ENCODE data around the gene OR1B1. TPM values are rescaled to one million over a fixed set of nuclear protein-coding genes. Genes with fewer than 3 reads are reported as not detected.

Gene OR1B1
- total RNA-seq, 1 experiment from 2014 or later: not detected

DNA sequence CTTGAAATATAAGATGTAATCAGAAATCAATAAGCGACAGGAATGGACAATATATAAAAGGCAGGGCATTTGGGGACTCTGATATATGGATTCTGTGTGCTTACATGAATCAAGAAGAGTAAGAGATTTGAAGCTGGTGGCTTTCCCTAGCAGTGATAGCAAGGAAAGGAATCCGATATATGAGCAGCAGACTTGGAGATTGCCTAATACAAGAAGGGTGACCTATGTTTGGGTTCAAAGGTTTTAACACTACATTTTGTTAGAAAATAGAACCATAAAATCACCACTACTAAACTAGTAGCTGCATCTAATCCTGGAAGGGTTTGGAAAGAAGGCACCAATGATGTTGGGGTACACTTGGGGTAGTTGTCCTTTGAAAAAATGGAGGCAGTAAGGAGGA, 15.1 kb upstream of the OR1B1 start:
- no TSS peak for BruUV-seq (replicated peaks)
- intact Hi-C loops (cut with micrococcal nuclease; ENCODE audit: unreplicated experiment): no loop called here
- Histone ChIP-seq H3K79me2 (ENCODE audit: low read depth) (no peaks in the 10 kb centered on the region), H3K4me2 (no peak overlapping the region), H3K4me3 (no peak overlapping the region), H3K9me2 (ENCODE audit: insufficient read depth) (no peaks in the 10 kb centered on the region), H2AFZ (no peak overlapping the region), H3K27ac (no peak overlapping the region), H3F3A (ENCODE audit: insufficient read depth, low read depth) (no peaks in the 10 kb centered on the region), H3K4me1 (replicated peaks; ENCODE audit: insufficient read depth) (no peaks in the 10 kb centered on the region), H3K36me3 (ENCODE audit: low read depth) (no peaks in the 10 kb centered on the region), H3K27me3 (ENCODE audit: insufficient read depth, low read depth) (peaks cover 19% of the 10 kb centered on the region), H3K9me3 (ENCODE audit: insufficient read depth, low read depth) (no peaks in the 10 kb centered on the region), H4K20me1 (ENCODE audit: insufficient read depth) (no peaks in the 10 kb centered on the region)
- ChIA-PET CTCF (no interaction called here), POLR2A (ENCODE audit: unreplicated experiment) (no interaction called here)
- DNase-seq: no peak
- no peak for TF ChIP-seq EZH2 (IDR thresholded peaks at IDR 0.05; ENCODE audit: low read depth)
- TF ChIP-seq, protein P1, sequence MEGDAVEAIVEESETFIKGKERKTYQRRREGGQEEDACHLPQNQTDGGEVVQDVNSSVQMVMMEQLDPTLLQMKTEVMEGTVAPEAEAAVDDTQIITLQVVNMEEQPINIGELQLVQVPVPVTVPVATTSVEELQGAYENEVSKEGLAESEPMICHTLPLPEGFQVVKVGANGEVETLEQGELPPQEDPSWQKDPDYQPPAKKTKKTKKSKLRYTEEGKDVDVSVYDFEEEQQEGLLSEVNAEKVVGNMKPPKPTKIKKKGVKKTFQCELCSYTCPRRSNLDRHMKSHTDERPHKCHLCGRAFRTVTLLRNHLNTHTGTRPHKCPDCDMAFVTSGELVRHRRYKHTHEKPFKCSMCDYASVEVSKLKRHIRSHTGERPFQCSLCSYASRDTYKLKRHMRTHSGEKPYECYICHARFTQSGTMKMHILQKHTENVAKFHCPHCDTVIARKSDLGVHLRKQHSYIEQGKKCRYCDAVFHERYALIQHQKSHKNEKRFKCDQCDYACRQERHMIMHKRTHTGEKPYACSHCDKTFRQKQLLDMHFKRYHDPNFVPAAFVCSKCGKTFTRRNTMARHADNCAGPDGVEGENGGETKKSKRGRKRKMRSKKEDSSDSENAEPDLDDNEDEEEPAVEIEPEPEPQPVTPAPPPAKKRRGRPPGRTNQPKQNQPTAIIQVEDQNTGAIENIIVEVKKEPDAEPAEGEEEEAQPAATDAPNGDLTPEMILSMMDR (conservative IDR thresholded peaks at IDR 0.05): no peak

DNA sequence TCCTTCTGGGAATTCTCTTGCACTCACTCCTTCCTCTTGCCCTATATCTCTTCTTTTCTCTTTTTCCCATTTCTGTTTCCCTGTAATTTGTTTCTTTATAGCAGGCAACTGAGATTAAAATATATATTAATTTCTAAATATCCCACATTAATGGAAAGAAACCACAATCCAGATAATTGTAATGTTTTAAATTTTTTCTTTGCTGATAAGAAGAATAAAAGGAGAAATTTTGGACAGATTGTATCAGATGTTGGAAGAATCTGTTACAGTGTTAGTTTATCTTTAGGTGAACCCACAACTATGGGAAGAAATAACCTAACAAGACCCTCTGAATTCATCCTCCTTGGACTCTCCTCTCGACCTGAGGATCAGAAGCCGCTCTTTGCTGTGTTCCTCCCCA, 4.0 kb upstream of the OR1B1 start, which contains the start of gene OR1L1:
Gene OR1L1 (plus strand): TSS at position 301 of the 400 bp plus-strand sequence. CDS start 0 bp downstream, at position 301.
- no peak for DNase-seq
- H3K27ac ChIP-seq: no peak within 1 kb of the TSS
- intact Hi-C loops (cut with micrococcal nuclease; ENCODE audit: unreplicated experiment): no loop called here
- H4K20me1 ChIP-seq (ENCODE audit: insufficient read depth): no peaks in the 10 kb centered on the region
- H3K27me3 ChIP-seq (ENCODE audit: insufficient read depth, low read depth): peaks cover 12% of the 10 kb centered on the region; the same call in 1 of the 2 replicates
- ChIA-PET POLR2A (ENCODE audit: unreplicated experiment) (no interaction called here), CTCF (no interaction called here)
- H3K4me2 ChIP-seq: no peak within 1 kb of the TSS
- no TSS peak for BruUV-seq (replicated peaks)
- H3K9me2 ChIP-seq (ENCODE audit: insufficient read depth): no peaks in the 10 kb centered on the region
- no peak within 1 kb of the TSS for H2AFZ ChIP-seq
- no peaks in the 10 kb centered on the region for H3K79me2 ChIP-seq (ENCODE audit: low read depth)
- no peaks in the 10 kb centered on the region for H3K9me3 ChIP-seq (ENCODE audit: insufficient read depth, low read depth)
- no peaks in the 10 kb centered on the region for H3K4me1 ChIP-seq (replicated peaks; ENCODE audit: insufficient read depth)
- H3K4me3 ChIP-seq: no peak within 1 kb of the TSS
- TF ChIP-seq EZH2 (IDR thresholded peaks at IDR 0.05; ENCODE audit: low read depth): no peak
- TF ChIP-seq, protein P1 (conservative IDR thresholded peaks at IDR 0.05): no peak
- no peaks in the 10 kb centered on the region for H3F3A ChIP-seq (ENCODE audit: insufficient read depth, low read depth)
- no peaks in the 10 kb centered on the region for H3K36me3 ChIP-seq (ENCODE audit: low read depth)

DNA sequence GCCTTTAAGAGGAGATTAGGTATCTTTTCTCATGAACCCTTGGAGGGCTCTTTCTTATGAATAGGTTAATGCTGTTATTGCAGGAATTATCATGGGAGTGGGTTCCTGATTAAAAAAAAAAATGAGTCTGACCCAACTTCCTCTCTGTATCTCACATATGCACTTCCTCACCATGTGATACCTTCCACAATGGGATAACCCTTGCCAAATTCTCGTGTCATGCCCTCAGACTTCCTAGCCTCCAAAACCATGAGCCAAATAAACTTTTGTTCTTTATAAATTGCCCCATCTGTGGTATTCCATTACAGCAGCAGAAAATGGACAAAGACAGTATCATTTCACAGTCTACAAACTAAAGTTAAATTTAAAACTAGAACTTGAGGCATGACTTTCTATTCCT, 1.0 kb downstream of the OR1B1 start:
- H3K4me3 ChIP-seq: no peak overlapping the region
- ChIA-PET CTCF (no interaction called here), POLR2A (ENCODE audit: unreplicated experiment) (no interaction called here)
- no peaks in the 10 kb centered on the region for H3K9me3 ChIP-seq (ENCODE audit: insufficient read depth, low read depth)
- no peak overlapping the region for H3K27ac ChIP-seq
- no peaks in the 10 kb centered on the region for H3F3A ChIP-seq (ENCODE audit: insufficient read depth, low read depth)
- no peaks in the 10 kb centered on the region for H3K79me2 ChIP-seq (ENCODE audit: low read depth)
- no peak overlapping the region for H3K4me2 ChIP-seq
- BruUV-seq (replicated peaks): no TSS peak
- intact Hi-C loops (cut with micrococcal nuclease; ENCODE audit: unreplicated experiment): no loop called here
- H4K20me1 ChIP-seq (ENCODE audit: insufficient read depth): no peaks in the 10 kb centered on the region
- peaks cover 12% of the 10 kb centered on the region; the same call in 1 of the 2 replicates for H3K27me3 ChIP-seq (ENCODE audit: insufficient read depth, low read depth)
- H3K9me2 ChIP-seq (ENCODE audit: insufficient read depth): no peaks in the 10 kb centered on the region
- no peak for TF ChIP-seq EZH2 (IDR thresholded peaks at IDR 0.05; ENCODE audit: low read depth)
- TF ChIP-seq, protein P1 (conservative IDR thresholded peaks at IDR 0.05): no peak
- no peak overlapping the region for H2AFZ ChIP-seq
- no peaks in the 10 kb centered on the region for H3K4me1 ChIP-seq (replicated peaks; ENCODE audit: insufficient read depth)
- no peak for DNase-seq
- no peaks in the 10 kb centered on the region for H3K36me3 ChIP-seq (ENCODE audit: low read depth)

All from PC-9 (cell line).